ENCODE data around the gene TUFT1. TPM values are rescaled to one million over a fixed set of nuclear protein-coding genes. Genes with fewer than 3 reads are reported as not detected.
"Not testable (repeated sequence)": the region's sequence is repeated elsewhere in the genome, so short reads cannot be mapped to it uniquely, and the experiment has no call there.

The TUFT1 gene
- total RNA-seq, 1 donor, result 16.3 TPM

GRCh38 chr1:151590961-151591360 is 50.9 kb downstream of the TUFT1 start:
- no peak for TF ChIP-seq CTCF (IDR thresholded peaks at IDR 0.05; ENCODE audit: extremely low read depth, low read depth, low read length)
- no peaks in the 10 kb centered on the region for H4K20me1 ChIP-seq (ENCODE audit: insufficient read depth, low read length)
- no peaks in the 10 kb centered on the region for H3K27me3 ChIP-seq (ENCODE audit: insufficient read depth, low read length)
- H3K4me3 ChIP-seq (ENCODE audit: insufficient read depth, low read length), result no peak overlapping the region
- no peak overlapping the region for H3K27ac ChIP-seq (ENCODE audit: low read depth, low read length)
- peaks cover 3% of the 10 kb centered on the region for H3K9me3 ChIP-seq (ENCODE audit: low read depth, low read length)
- no peaks in the 10 kb centered on the region for H3K4me1 ChIP-seq (ENCODE audit: insufficient read depth, low read length)
- DNase-seq (ENCODE audit: insufficient read length, low spot score, missing footprints), result no peak
- H3K79me2 ChIP-seq (ENCODE audit: insufficient read depth, low read length), result no peaks in the 10 kb centered on the region
- H3K4me2 ChIP-seq (ENCODE audit: insufficient read depth, low read length), result no peak overlapping the region
- no peak overlapping the region for H2AFZ ChIP-seq (ENCODE audit: low read length)
- H3K36me3 ChIP-seq (ENCODE audit: insufficient read depth, low read length), result no peaks in the 10 kb centered on the region

GRCh38 chr1:151593730-151594129 is 53.6 kb downstream of the TUFT1 start:
- H3K4me3 ChIP-seq (ENCODE audit: insufficient read depth, low read length), result peak overlapping the region; percentile 13
- H2AFZ ChIP-seq (ENCODE audit: low read length), result no peak overlapping the region
- H4K20me1 ChIP-seq (ENCODE audit: insufficient read depth, low read length), result no peaks in the 10 kb centered on the region
- no peak for DNase-seq (ENCODE audit: insufficient read length, low spot score, missing footprints)
- TF ChIP-seq CTCF (IDR thresholded peaks at IDR 0.05; ENCODE audit: extremely low read depth, low read depth, low read length), result no peak
- H3K27ac ChIP-seq (ENCODE audit: low read depth, low read length), result no peak overlapping the region
- peaks cover 3% of the 10 kb centered on the region for H3K9me3 ChIP-seq (ENCODE audit: low read depth, low read length)
- no peaks in the 10 kb centered on the region for H3K79me2 ChIP-seq (ENCODE audit: insufficient read depth, low read length)
- H3K4me2 ChIP-seq (ENCODE audit: insufficient read depth, low read length), result peak overlapping the region; percentile 43
- H3K36me3 ChIP-seq (ENCODE audit: insufficient read depth, low read length), result no peaks in the 10 kb centered on the region
- no peaks in the 10 kb centered on the region for H3K27me3 ChIP-seq (ENCODE audit: insufficient read depth, low read length)
- H3K4me1 ChIP-seq (ENCODE audit: insufficient read depth, low read length), result no peaks in the 10 kb centered on the region

GRCh38 chr1:151594143-151594625 is 54.1 kb downstream of the TUFT1 start:
- Histone ChIP-seq H2AFZ (ENCODE audit: low read length) (no peak overlapping the region), H4K20me1 (ENCODE audit: insufficient read depth, low read length) (no peaks in the 10 kb centered on the region), H3K36me3 (ENCODE audit: insufficient read depth, low read length) (no peaks in the 10 kb centered on the region), H3K4me1 (ENCODE audit: insufficient read depth, low read length) (no peaks in the 10 kb centered on the region), H3K9me3 (ENCODE audit: low read depth, low read length) (peaks cover 3% of the 10 kb centered on the region), H3K27me3 (ENCODE audit: insufficient read depth, low read length) (no peaks in the 10 kb centered on the region), H3K4me2 (ENCODE audit: insufficient read depth, low read length) (peak overlapping the region; percentile 43), H3K79me2 (ENCODE audit: insufficient read depth, low read length) (no peaks in the 10 kb centered on the region), H3K27ac (ENCODE audit: low read depth, low read length) (no peak overlapping the region), H3K4me3 (ENCODE audit: insufficient read depth, low read length) (peak overlapping the region; percentile 13)
- peak; percentile 91 for DNase-seq (ENCODE audit: insufficient read length, low spot score, missing footprints)
- peak; percentile 87 for TF ChIP-seq CTCF (IDR thresholded peaks at IDR 0.05; ENCODE audit: extremely low read depth, low read depth, low read length)

- H2AFZ ChIP-seq (ENCODE audit: low read length), result no peak overlapping the region
- no peaks in the 10 kb centered on the region for H3K4me1 ChIP-seq (ENCODE audit: insufficient read depth, low read length)
- H3K4me2 ChIP-seq (ENCODE audit: insufficient read depth, low read length), result no peak overlapping the region
- no peak for TF ChIP-seq CTCF (IDR thresholded peaks at IDR 0.05; ENCODE audit: extremely low read depth, low read depth, low read length)
- H3K27ac ChIP-seq (ENCODE audit: low read depth, low read length), result no peak overlapping the region
- no peaks in the 10 kb centered on the region for H3K79me2 ChIP-seq (ENCODE audit: insufficient read depth, low read length)
- H3K27me3 ChIP-seq (ENCODE audit: insufficient read depth, low read length), result no peaks in the 10 kb centered on the region
- no peaks in the 10 kb centered on the region for H3K36me3 ChIP-seq (ENCODE audit: insufficient read depth, low read length)
- DNase-seq (ENCODE audit: insufficient read length, low spot score, missing footprints), result no peak
- no peaks in the 10 kb centered on the region for H4K20me1 ChIP-seq (ENCODE audit: insufficient read depth, low read length)
- H3K4me3 ChIP-seq (ENCODE audit: insufficient read depth, low read length), result no peak overlapping the region
- no peaks in the 10 kb centered on the region for H3K9me3 ChIP-seq (ENCODE audit: low read depth, low read length)
These were observed 56.3 kb downstream of the TUFT1 start for GRCh38 chr1:151596166-151596953.

GRCh38 chr1:151602550-151602949 is 62.4 kb downstream of the TUFT1 start:
- H2AFZ ChIP-seq (ENCODE audit: low read length); H3K4me3 ChIP-seq (ENCODE audit: insufficient read depth, low read length); H3K4me1 ChIP-seq (ENCODE audit: insufficient read depth, low read length); H3K9me3 ChIP-seq (ENCODE audit: low read depth, low read length); DNase-seq (ENCODE audit: insufficient read length, low spot score, missing footprints); H3K79me2 ChIP-seq (ENCODE audit: insufficient read depth, low read length); H3K27ac ChIP-seq (ENCODE audit: low read depth, low read length); H3K27me3 ChIP-seq (ENCODE audit: insufficient read depth, low read length); H3K36me3 ChIP-seq (ENCODE audit: insufficient read depth, low read length); H3K4me2 ChIP-seq (ENCODE audit: insufficient read depth, low read length); H4K20me1 ChIP-seq (ENCODE audit: insufficient read depth, low read length): not testable (repeated sequence)
